H4 (cell line): ENCODE measurements around the gene C1QL2. TPM values are rescaled to one million over a fixed set of nuclear protein-coding genes. Genes with fewer than 3 reads are reported as not detected.

Source experiments
- DNase-seq: peaks from one replicate; pipeline ENCODE4 v3.0.0-alpha.2; 2015; ENCODE audit warnings: low spot score
- total RNA-seq: library from RNA; depleted of rRNA; stranded (reverse); fragments of >200 nt; shearing (Covaris generic); gene quantifications from 2 replicates; pipeline ENCODE4 v1.2.3, GENCODE V29; 2014

C1QL2 gene
- total RNA-seq, 1 experiment from 2014 or later = not detected

- no peak for DNase-seq
These were observed 15.7 kb downstream of the C1QL2 start for GRCh38 chr2:119142824-119143223.

- DNase-seq = no peak
These were observed 21.0 kb downstream of the C1QL2 start for GRCh38 chr2:119137502-119137901.

- DNase-seq = no peak
These were observed 21.7 kb downstream of the C1QL2 start for GRCh38 chr2:119136872-119137271.

GRCh38 chr2:119136093-119136492 is 22.5 kb downstream of the C1QL2 start:
- DNase-seq = no peak

- DNase-seq = no peak
These were observed 23.8 kb downstream of the C1QL2 start for GRCh38 chr2:119134775-119135174.

- DNase-seq = peak; percentile 7
These were observed 31.9 kb downstream of the C1QL2 start for GRCh38 chr2:119126650-119127049.

- no peak for DNase-seq
These were observed 35.2 kb downstream of the C1QL2 start for GRCh38 chr2:119123389-119123788.

- no peak for DNase-seq
These were observed 35.9 kb downstream of the C1QL2 start for GRCh38 chr2:119122663-119123062.

GRCh38 chr2:119119999-119120756 is 38.4 kb downstream of the C1QL2 start:
- DNase-seq = no peak

GRCh38 chr2:119119076-119119785 is 39.3 kb downstream of the C1QL2 start:
- DNase-seq = no peak

GRCh38 chr2:119117891-119118882 is 40.4 kb downstream of the C1QL2 start:
- no peak for DNase-seq

- DNase-seq = no peak
These were observed 41.1 kb downstream of the C1QL2 start for GRCh38 chr2:119117408-119117807.

GRCh38 chr2:119116411-119117295 is 41.9 kb downstream of the C1QL2 start:
- DNase-seq = no peak

GRCh38 chr2:119114266-119114665 is 44.3 kb downstream of the C1QL2 start:
- no peak for DNase-seq

GRCh38 chr2:119113489-119113770 is 45.1 kb downstream of the C1QL2 start:
- DNase-seq = no peak

- no peak for DNase-seq
These were observed 45.6 kb downstream of the C1QL2 start for GRCh38 chr2:119112770-119113488.

- DNase-seq = no peak
These were observed 46.3 kb downstream of the C1QL2 start for GRCh38 chr2:119112230-119112629.

GRCh38 chr2:119111115-119111975 is 47.2 kb downstream of the C1QL2 start:
- DNase-seq = no peak

- DNase-seq = no peak
These were observed 48.7 kb downstream of the C1QL2 start for GRCh38 chr2:119109866-119110265.

GRCh38 chr2:119108186-119108585 is 50.4 kb downstream of the C1QL2 start:
- DNase-seq = no peak
